OCI-M1 (cell line): Measurements from ENCODE around the gene USP21.

Source experiments
- DNase-seq: peaks from one replicate; lab custom pipeline; 2025; lab: John Stamatoyannopoulos, UW

USP21 gene

GRCh38 chr1:161171191-161171590 is 11.9 kb downstream of the USP21 start:
- no peak for DNase-seq

GRCh38 chr1:161171696-161172095 is 12.4 kb downstream of the USP21 start:
- DNase-seq = no peak

GRCh38 chr1:161172349-161172748 is 13.0 kb downstream of the USP21 start:
- DNase-seq = no peak

- DNase-seq = no peak
These were observed 13.6 kb downstream of the USP21 start for GRCh38 chr1:161172776-161173376.

GRCh38 chr1:161173711-161174110 is 14.4 kb downstream of the USP21 start:
- DNase-seq = no peak

- DNase-seq = no peak
These were observed 15.6 kb downstream of the USP21 start for GRCh38 chr1:161174911-161175310.

- DNase-seq = no peak
These were observed 16.6 kb downstream of the USP21 start for GRCh38 chr1:161175771-161176453.

GRCh38 chr1:161176468-161177111 is 17.3 kb downstream of the USP21 start:
- DNase-seq = peak; percentile 58

GRCh38 chr1:161177112-161177935 is 18.0 kb downstream of the USP21 start, which contains the start of gene B4GALT3:
TSS of gene B4GALT3 (minus strand) at chr1:161177507. CDS start at chr1:161176060, 1,447 bp downstream.
- peak; percentile 98 for DNase-seq

GRCh38 chr1:161177936-161178244 is 18.6 kb downstream of the USP21 start:
- no peak for DNase-seq

GRCh38 chr1:161179698-161180097 is 20.4 kb downstream of the USP21 start:
- no peak for DNase-seq

GRCh38 chr1:161180639-161181038 is 21.3 kb downstream of the USP21 start:
- peak; percentile 78 for DNase-seq

GRCh38 chr1:161182214-161182613 is 22.9 kb downstream of the USP21 start:
- DNase-seq = peak; percentile 20

GRCh38 chr1:161185282-161185682 is 26.0 kb downstream of the USP21 start:
- peak; percentile 78 for DNase-seq

GRCh38 chr1:161185732-161186311 is 26.5 kb downstream of the USP21 start:
- peak; percentile 82 for DNase-seq

GRCh38 chr1:161187311-161187710 is 28.0 kb downstream of the USP21 start:
- no peak for DNase-seq

GRCh38 chr1:161188381-161188780 is 29.1 kb downstream of the USP21 start:
- no peak for DNase-seq

GRCh38 chr1:161189036-161189435 is 29.7 kb downstream of the USP21 start:
- DNase-seq = no peak

- DNase-seq = no peak
These were observed 31.7 kb downstream of the USP21 start for GRCh38 chr1:161190962-161191521.

GRCh38 chr1:161191971-161192370 is 32.7 kb downstream of the USP21 start:
- no peak for DNase-seq
